SU-DHL-6 (cell line): ENCODE measurements around the gene SIAH2.
"Not testable (repeated sequence)": the region's sequence is repeated elsewhere in the genome, so short reads cannot be mapped to it uniquely, and the experiment has no call there.

ENCODE experiments used
- H2AFZ ChIP-seq: fragments of 200-600 bp; sonication (generic); 2 replicates; pipeline ENCODE4 v1.6.1; 2014; ENCODE audit warnings: low read depth, mild to moderate bottlenecking, moderate library complexity, mixed read lengths, antibody characterized with exemption, low read length; ENCODE audit not compliant: severe bottlenecking
- H3F3A ChIP-seq: fragments of 200-600 bp; shearing (Covaris generic); 2 replicates; pipeline ENCODE4 v1.6.0; 2016; ENCODE audit warnings: antibody characterized with exemption, mild to moderate bottlenecking; ENCODE audit not compliant: insufficient read depth
- H3K27ac ChIP-seq: fragments of 200-600 bp; sonication (generic); 2 replicates; pipeline ENCODE4 v1.5.1; 2016; ENCODE audit warnings: low read depth, mild to moderate bottlenecking, low read length, moderate library complexity, mixed read lengths
- H3K27me3 ChIP-seq: fragments of 200-600 bp; sonication (generic), shearing (Covaris generic); 2 replicates; pipeline ENCODE4 v1.6.0; 2014; ENCODE audit warnings: mild to moderate bottlenecking, low read length
- H3K36me3 ChIP-seq: fragments of 200-600 bp; sonication (generic); 2 replicates; pipeline ENCODE4 v1.6.1; 2014; ENCODE audit warnings: mild to moderate bottlenecking, low read length, mixed read lengths
- H3K4me2 ChIP-seq: fragments of 300-600, 200-600 bp; shearing (Covaris generic), sonication (generic); 2 replicates; pipeline ENCODE4 v1.6.0; 2014; ENCODE audit warnings: low read length, low read depth, mild to moderate bottlenecking; ENCODE audit not compliant: poor library complexity, severe bottlenecking
- H3K4me3 ChIP-seq: fragments of 200-600 bp; sonication (generic); 2 replicates; pipeline ENCODE4 v1.5.1; 2014; ENCODE audit warnings: antibody characterized with exemption, low read length, mild to moderate bottlenecking, mixed read lengths; ENCODE audit not compliant: insufficient read depth, poor library complexity, severe bottlenecking
- H3K79me2 ChIP-seq: fragments of 200-600 bp; sonication (generic); 2 replicates; pipeline ENCODE4 v1.6.1; 2014; ENCODE audit warnings: mild to moderate bottlenecking, low read length, moderate library complexity; ENCODE audit not compliant: insufficient read depth
- H3K9ac ChIP-seq: fragments of 200-600 bp; sonication (generic); 2 replicates; pipeline ENCODE4 v1.7.0; 2014; ENCODE audit warnings: mild to moderate bottlenecking, low read length
- H3K9me2 ChIP-seq: fragments of 200-600 bp; sonication (generic); replicated peaks from 2 replicates; pipeline ENCODE4 v1.6.1; 2014; ENCODE audit warnings: low read length; ENCODE audit not compliant: insufficient read depth
- H3K9me3 ChIP-seq: fragments of 200-600 bp; sonication (generic); 2 replicates; pipeline ENCODE4 v1.6.1; 2014; ENCODE audit warnings: low read length, mixed read lengths; ENCODE audit not compliant: insufficient read depth
- H4K20me1 ChIP-seq: fragments of 200-600 bp; sonication (generic); 2 replicates; pipeline ENCODE4 v1.6.1; 2014; ENCODE audit warnings: low read depth, mild to moderate bottlenecking, antibody characterized with exemption, low read length, moderate library complexity, mixed read lengths
- CTCF ChIP-seq: fragments of 200-600 bp; sonication (generic); IDR thresholded peaks from one replicate; pipeline ENCODE4 v1.5.1; 2017; ENCODE audit warnings: antibody characterized with exemption, mild to moderate bottlenecking, low read length, moderate library complexity; ENCODE audit not compliant: insufficient read depth, poor library complexity, severe bottlenecking
- EZH2phosphoT487 ChIP-seq: fragments of 200-600 bp; sonication (generic), shearing (Covaris generic); conservative IDR thresholded peaks from 2 replicates; pipeline ENCODE4 v1.6.1; 2018; ENCODE audit warnings: mild to moderate bottlenecking, antibody characterized with exemption, low read length, moderate library complexity, mixed read lengths

The SIAH2 gene

DNA sequence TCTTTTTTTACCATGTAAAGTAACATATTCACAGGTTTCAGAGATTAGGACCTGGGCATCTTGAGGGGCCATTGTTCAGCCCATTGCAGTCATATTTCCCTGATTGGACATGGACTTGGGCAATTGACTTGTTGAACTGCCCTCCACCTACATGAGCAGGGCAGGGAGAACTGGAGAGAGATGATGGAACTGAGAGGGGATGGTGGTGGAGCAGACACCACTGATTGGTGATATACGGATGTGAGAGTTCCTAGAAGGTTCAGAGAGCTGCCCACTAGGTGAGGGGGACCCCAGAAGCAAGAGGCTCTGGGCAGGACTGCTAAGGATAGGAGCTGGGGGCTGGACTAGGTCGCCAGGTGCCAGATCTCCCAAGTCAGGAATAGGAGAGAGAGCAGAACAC, 37.8 kb upstream of the SIAH2 start:
- Histone ChIP-seq H3K9me3 (no peaks in the 10 kb centered on the region), H3K9me2 (no peaks in the 10 kb centered on the region), H3K27me3 (0 out of 2 replicates have a peak, but pooled peaks cover 2% of the 10 kb centered on the region)

GRCh38 chr3:150798122-150798618, 35.2 kb upstream of the SIAH2 start:
- no peaks in the 10 kb centered on the region for H3K9me2 ChIP-seq
- H3K27me3 ChIP-seq = 0 out of 2 replicates have a peak, but pooled peaks cover 2% of the 10 kb centered on the region
- H3K79me2 ChIP-seq = no peaks in the 10 kb centered on the region
- TF ChIP-seq EZH2phosphoT487 (no peak), CTCF (no peak)
- H3K27ac ChIP-seq = no peak overlapping the region
- H4K20me1 ChIP-seq = no peaks in the 10 kb centered on the region
- no peak overlapping the region for H2AFZ ChIP-seq
- no peaks in the 10 kb centered on the region for H3K9me3 ChIP-seq
- H3K4me2 ChIP-seq = no peak overlapping the region
- H3K36me3 ChIP-seq = no peaks in the 10 kb centered on the region
- no peaks in the 10 kb centered on the region for H3F3A ChIP-seq
- no peak overlapping the region for H3K9ac ChIP-seq
- H3K4me3 ChIP-seq = no peak overlapping the region

More for the DNA sequence above, 37.8 kb upstream of the SIAH2 start:
- no peaks in the 10 kb centered on the region for H3F3A ChIP-seq
- H3K9ac ChIP-seq = no peak overlapping the region
- H2AFZ ChIP-seq = no peak overlapping the region
- no peaks in the 10 kb centered on the region for H4K20me1 ChIP-seq
- no peak overlapping the region for H3K4me2 ChIP-seq
- H3K36me3 ChIP-seq = no peaks in the 10 kb centered on the region
- no peak for TF ChIP-seq CTCF
- TF ChIP-seq EZH2phosphoT487 = no peak
- H3K79me2 ChIP-seq = no peaks in the 10 kb centered on the region
- H3K27ac ChIP-seq = no peak overlapping the region
- no peak overlapping the region for H3K4me3 ChIP-seq

GRCh38 chr3:150797155-150797554, 34.2 kb upstream of the SIAH2 start:
- Histone ChIP-seq H3K9ac (no peak overlapping the region), H3K36me3 (no peaks in the 10 kb centered on the region), H4K20me1 (no peaks in the 10 kb centered on the region), H3K79me2 (no peaks in the 10 kb centered on the region), H3K27ac (no peak overlapping the region), H3K9me2 (no peaks in the 10 kb centered on the region), H3K4me3 (no peak overlapping the region), H3K9me3 (no peaks in the 10 kb centered on the region), H3K27me3 (0 out of 2 replicates have a peak, but pooled peaks cover 2% of the 10 kb centered on the region), H3F3A (no peaks in the 10 kb centered on the region), H3K4me2 (no peak overlapping the region), H2AFZ (no peak overlapping the region)
- TF ChIP-seq EZH2phosphoT487 = no peak

DNA sequence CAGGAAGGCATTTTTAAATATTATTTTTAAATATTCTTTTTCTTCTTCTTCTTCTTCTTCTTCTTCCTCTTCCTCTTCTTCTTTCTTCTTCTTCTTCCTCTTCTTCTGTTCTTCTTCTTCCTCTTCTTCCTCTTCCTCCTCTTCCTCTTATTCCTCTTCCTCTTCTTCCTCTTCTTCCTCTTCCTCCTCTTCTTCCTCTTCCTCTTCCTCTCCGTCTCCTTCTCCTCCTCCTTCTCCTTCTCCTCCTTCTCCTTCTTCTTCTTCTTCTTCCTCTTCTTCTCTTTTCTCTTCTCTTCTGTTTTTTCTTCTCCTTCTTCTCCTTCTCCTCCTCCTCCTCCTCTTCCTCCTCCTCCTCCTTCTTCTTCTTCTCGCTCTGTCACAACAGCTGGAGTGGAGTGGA, 33.6 kb upstream of the SIAH2 start:
- not testable (repeated sequence) for H3K9ac ChIP-seq, H3K9me3 ChIP-seq, H3K4me3 ChIP-seq, H3K27ac ChIP-seq, H3K4me2 ChIP-seq, H3K79me2 ChIP-seq, H3K9me2 ChIP-seq, H4K20me1 ChIP-seq, H3K27me3 ChIP-seq, H2AFZ ChIP-seq, H3K36me3 ChIP-seq, H3F3A ChIP-seq
